ENCODE measurements around the gene SNX18.

DNA sequence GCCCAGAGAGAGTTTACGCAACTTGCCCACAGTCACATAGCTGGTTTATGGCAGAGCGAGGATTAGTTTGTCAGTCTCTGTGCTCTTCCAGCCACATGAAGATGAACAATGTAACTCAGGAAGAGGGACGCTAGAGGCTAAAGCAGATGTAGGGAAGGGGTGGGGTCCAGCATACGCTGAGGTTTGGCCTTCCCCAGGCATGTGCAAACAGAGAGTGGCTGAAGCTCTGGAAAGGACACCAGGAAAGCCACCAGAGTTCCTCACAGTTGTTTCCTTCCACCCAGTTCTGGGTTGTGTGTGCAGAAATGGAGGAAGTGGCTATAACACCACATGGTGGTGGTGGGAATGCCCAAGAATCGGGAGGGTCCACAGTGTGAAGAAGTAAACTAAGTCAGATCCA is 60.0 kb downstream of the SNX18 start:
- TF ChIP-seq, protein P1, sequence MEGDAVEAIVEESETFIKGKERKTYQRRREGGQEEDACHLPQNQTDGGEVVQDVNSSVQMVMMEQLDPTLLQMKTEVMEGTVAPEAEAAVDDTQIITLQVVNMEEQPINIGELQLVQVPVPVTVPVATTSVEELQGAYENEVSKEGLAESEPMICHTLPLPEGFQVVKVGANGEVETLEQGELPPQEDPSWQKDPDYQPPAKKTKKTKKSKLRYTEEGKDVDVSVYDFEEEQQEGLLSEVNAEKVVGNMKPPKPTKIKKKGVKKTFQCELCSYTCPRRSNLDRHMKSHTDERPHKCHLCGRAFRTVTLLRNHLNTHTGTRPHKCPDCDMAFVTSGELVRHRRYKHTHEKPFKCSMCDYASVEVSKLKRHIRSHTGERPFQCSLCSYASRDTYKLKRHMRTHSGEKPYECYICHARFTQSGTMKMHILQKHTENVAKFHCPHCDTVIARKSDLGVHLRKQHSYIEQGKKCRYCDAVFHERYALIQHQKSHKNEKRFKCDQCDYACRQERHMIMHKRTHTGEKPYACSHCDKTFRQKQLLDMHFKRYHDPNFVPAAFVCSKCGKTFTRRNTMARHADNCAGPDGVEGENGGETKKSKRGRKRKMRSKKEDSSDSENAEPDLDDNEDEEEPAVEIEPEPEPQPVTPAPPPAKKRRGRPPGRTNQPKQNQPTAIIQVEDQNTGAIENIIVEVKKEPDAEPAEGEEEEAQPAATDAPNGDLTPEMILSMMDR (conservative IDR thresholded peaks at IDR 0.05; ENCODE audit: low read depth, low read length): no peak
- no peak for TF ChIP-seq POLR2A (IDR thresholded peaks at IDR 0.05; ENCODE audit: low read depth, low read length)
- TF ChIP-seq FOS (IDR thresholded peaks at IDR 0.05; ENCODE audit: low read depth, low read length): no peak
